AG20443 (cell line): Measurements from ENCODE around the gene MYOZ3.
A peak's percentile ranks its signal among the peaks of the same experiment; 100 is the strongest.

ENCODE experiments used
- DNase-seq: peaks from one replicate; pipeline ENCODE4 v3.0.0; 2012; ENCODE audit warnings: low spot score, mixed read lengths

The MYOZ3 gene

GRCh38 chr5:150661086-150661485 lies at the start of gene MYOZ3:
Gene MYOZ3 (plus strand): TSS chr5:150661251. CDS start chr5:150662942, 1,691 bp downstream.
- DNase-seq: no peak

- DNase-seq: no peak
Measured at GRCh38 chr5:150612405-150612804, 48.6 kb upstream of the MYOZ3 start.

- no peak for DNase-seq
Measured at GRCh38 chr5:150612905-150613670, 48.0 kb upstream of the MYOZ3 start.

GRCh38 chr5:150613991-150614660 lies 46.9 kb upstream of the MYOZ3 start:
- no peak for DNase-seq

- DNase-seq: no peak
Measured at GRCh38 chr5:150614661-150615060, 46.4 kb upstream of the MYOZ3 start.

DNA sequence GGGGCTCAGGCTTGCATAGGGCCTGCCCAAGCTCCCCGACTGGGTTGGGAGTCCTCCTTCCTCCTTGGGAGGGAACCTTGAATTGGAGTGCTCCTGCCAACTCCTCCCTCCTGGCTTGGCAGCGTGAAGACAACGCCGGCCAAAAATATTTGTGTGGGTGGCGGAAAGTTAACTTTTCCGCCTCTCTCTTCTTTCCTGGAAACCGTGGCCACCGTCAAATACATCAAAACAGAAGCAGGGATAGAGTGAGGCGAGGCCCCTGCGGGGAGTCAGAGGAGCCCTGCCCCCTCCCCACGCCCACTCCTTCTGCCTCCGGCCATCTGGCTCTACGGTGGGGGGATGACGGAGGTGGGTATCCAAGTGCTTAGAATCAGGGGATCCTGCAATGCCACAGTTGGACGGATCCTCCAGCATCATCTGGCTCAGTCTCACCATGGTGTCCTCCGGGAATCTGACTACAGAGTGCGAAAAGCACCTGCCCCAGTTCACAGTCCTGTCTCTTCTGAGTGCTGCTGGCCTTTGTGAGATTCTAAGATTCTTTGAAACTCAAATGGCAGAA lies 45.8 kb upstream of the MYOZ3 start:
- DNase-seq: peak; percentile 83

DNA sequence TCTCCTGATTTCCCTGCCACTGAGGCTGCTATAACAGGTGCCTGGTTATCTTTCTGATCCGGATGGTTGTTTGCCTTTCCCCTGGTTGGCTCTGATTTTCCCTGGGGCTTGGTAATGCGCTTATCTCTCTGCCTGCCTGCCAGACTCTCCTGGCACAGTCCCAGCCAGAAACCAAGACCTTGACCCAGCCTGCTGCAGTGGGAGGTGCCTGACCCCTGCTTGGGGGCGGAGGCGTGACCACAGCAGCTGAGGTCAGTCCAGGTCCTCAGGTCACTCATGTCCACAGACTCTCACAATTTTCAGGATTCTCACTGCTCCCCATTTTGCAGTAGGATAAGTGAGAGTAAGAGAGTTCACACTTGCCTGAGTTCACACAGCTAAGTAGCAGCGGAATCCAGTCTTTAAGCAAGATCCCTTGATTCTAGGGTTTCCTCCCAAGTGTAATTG lies 45.0 kb upstream of the MYOZ3 start:
- DNase-seq: no peak

- no peak for DNase-seq
Measured at GRCh38 chr5:150616506-150616905, 44.5 kb upstream of the MYOZ3 start.

DNA sequence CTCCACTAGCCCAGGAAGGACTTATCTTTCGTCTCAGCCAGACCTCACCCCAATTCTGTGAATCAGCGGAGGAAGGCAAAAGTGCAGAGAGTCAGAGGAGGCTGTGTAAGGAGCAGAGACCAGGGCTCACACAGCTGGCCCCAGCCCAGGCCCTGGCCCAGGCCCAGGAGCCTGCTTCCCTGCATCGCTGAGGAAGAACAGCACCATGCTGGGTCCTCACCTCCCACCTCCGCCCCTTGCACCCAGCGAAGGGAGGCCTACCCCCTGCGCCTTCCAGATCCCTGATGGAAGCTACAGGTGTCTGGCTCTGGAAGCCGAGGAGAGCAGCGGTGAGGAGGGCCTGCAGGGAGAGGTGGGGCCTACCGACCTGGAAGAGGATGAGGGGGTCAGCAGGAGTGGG lies 42.9 kb upstream of the MYOZ3 start:
- DNase-seq: no peak

DNA sequence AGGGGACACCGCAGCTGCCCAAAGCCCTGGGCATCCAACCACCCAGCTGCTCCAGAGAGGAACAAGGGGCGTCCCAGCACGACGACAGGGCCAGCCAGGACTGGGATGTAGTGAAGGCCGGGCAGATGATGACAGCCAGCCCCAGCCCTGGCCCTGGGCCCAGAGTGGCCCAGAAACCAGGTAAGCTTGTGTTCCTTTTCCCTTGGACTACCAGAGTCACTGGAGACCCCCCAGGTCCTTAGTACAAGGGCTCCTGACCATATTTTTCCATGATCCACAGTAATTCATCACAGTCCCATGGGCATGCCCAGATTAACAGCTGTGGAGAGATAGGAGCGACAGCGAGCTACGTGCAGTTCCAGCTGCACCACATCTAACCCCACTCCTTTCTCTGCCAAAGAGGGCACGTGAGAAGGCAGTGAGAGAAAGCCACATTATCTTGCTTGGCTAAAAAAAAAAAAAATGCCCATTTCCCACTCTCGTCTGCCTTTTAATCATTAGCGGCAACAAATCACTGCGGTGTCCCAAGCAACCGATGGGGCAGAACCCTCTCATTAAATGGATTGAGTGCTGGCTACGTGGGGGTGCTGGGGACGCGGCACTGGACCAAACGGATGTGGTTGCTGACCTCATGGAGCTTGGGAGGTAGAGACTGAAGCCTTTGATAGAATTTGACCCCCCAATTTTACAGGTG lies 42.3 kb upstream of the MYOZ3 start:
- DNase-seq: no peak

GRCh38 chr5:150619359-150620230 lies 41.5 kb upstream of the MYOZ3 start:
- DNase-seq: peak; percentile 89

- DNase-seq: no peak
Measured at GRCh38 chr5:150621301-150621700, 39.8 kb upstream of the MYOZ3 start.

DNA sequence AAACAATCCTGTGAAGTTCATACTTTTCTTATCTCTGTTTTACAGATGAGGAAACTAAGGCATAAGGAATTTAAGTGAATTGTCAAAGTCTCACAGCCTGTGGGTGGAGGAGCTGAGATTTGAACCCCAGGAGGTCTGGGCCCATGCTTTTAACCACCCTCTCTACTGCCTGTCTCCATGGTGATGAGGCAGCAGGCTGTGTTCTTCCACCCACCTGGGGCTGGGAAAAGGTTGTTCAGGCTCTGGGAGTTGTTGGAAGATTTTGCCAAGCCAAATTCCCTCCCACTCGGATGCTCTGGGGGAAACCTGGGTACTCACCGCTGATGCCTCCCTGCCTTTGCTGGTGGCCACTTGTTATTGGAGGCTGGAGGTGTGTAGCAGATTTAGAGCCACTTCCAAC lies 38.9 kb upstream of the MYOZ3 start:
- DNase-seq: no peak

DNA sequence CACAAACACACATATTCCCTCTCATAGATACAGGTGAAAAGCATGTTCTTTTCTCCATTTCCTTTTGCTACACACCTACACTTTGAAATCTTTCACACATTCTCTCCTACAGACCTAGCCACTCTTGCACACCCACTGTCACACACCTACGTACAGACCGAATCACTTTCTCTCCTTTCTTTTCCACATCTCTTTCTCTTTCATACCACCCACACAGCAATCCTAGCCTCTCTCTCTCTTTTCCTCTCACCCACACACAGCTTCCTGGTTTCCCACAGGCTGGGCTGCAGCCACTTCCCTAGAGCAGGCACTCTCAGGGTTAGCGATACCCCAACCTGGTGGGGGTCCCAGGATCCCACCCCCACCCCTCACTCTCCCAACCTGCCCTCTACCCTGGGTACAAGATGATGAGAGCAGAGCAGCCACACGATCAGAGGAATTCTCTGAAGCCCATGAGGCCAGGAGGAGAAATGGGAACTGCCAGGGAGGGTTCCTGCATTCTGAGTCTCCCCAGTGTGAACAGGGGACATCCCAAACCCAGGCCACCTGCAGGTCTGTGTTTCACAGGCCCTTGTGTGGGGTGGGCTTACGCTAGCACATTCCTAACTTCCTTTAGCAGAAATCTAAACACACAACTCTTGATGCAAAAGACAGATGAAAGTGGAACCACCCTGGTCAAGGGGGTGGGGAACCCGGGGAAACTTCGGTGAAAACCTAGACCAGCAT lies 37.7 kb upstream of the MYOZ3 start:
- DNase-seq: no peak

GRCh38 chr5:150623878-150624216 lies 37.2 kb upstream of the MYOZ3 start:
- DNase-seq: no peak

- DNase-seq: peak; percentile 84
Measured at GRCh38 chr5:150624334-150625163, 36.5 kb upstream of the MYOZ3 start.

GRCh38 chr5:150625164-150625535 lies 35.9 kb upstream of the MYOZ3 start:
- peak; percentile 47 for DNase-seq

GRCh38 chr5:150625831-150626746 lies 35.0 kb upstream of the MYOZ3 start:
- DNase-seq: no peak

- peak; percentile 55 for DNase-seq
Measured at GRCh38 chr5:150626853-150627276, 34.2 kb upstream of the MYOZ3 start.
